Measurements from ENCODE around the gene KDF1. TPM values are rescaled to one million over a fixed set of nuclear protein-coding genes. Genes with fewer than 3 reads are reported as not detected.
A peak's percentile ranks its signal among the peaks of the same experiment; 100 is the strongest.
"Not testable (repeated sequence)": the region's sequence is repeated elsewhere in the genome, so short reads cannot be mapped to it uniquely, and the experiment has no call there.

Gene KDF1
- total RNA-seq, 2 experiments from 2014 or later, result 1.1 to 1.8 TPM

DNA sequence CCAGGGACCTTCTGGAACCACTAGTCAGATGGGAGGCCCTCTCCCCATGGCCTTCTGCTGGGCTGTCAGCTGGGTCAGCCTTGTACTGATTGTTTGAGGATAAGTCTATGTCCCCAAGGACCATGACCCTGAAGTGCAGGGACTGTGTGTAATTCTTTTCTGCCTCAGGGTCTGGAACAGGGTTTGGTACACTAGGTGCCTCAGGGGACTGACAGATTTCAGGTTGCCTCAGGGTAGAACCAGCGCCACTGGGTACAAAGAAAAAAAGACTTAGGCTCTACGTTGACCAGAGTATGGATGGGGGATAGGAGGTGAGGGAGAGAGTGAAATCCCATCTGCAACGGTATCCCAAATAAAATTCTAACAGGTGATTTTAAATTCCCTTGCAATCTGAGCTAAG, 3.0 kb downstream of the KDF1 start:
- H3K36me3 Mint-ChIP-seq, result peaks cover 2% of the 10 kb centered on the region
- peaks cover 5% of the 10 kb centered on the region for H3K4me1 Mint-ChIP-seq
- H3K27me3 Mint-ChIP-seq, result peaks cover 39% of the 10 kb centered on the region
- ATAC-seq (ENCODE audit: low read depth), result no peak
- DNase-seq, result no peak
- POLR2A ChIA-PET, result interaction anchor here (0.7 kb wide), 1 partner anchor 10 kb away, joined by 3 read pairs; no protein-coding TSS in a partner anchor
- H3K4me3 Mint-ChIP-seq, result no peak overlapping the region
- peaks cover 3% of the 10 kb centered on the region for H3K9me3 Mint-ChIP-seq
- no peak overlapping the region for H3K27ac Mint-ChIP-seq

DNA sequence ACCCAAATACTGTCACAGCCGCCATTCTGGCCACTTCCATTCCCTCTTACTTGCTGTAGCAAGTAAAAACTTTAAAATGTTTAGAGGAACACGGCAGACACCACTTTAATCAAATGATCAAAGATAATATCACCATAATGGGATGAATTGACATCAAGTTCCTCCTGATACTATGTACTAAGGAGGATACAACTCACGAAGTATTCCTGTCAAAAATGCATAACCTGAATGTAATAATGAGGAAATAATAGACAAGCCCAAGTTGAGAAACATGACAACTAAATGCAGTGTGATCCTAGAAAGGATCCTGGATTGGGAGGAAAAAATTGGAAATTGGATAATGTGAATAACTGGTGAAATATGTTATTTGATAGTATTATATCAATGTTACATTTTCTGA, 3.9 kb downstream of the KDF1 start:
- Mint-ChIP-seq H3K4me1 (peaks cover 5% of the 10 kb centered on the region), H3K27me3 (peaks cover 29% of the 10 kb centered on the region), H3K4me3 (no peak overlapping the region), H3K36me3 (peaks cover 2% of the 10 kb centered on the region), H3K9me3 (peaks cover 3% of the 10 kb centered on the region), H3K27ac (no peak overlapping the region)
- DNase-seq (no peak), ATAC-seq (ENCODE audit: low read depth) (no peak)
- POLR2A ChIA-PET, result interaction anchor here (0.5 kb wide), 1 partner anchor 86 kb away, joined by 4 read pairs; no protein-coding TSS in a partner anchor

DNA sequence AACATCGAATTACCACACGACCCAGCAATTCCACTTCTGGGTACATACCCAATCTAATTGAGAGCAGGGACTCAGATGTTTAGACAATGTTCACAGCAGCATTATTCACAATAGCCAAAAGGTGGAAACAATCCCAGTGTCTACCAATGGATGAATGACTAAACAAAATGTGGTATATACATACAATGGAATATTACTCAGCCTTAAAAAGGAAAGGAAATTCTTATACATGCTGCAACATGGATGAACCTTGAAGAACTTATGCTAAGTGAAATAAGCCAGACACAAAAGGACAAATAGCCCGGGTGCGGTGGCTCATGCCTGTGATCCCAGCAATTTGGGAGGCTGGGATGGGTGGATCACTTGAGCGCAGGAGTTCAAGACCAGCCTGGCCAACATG, 6.9 kb downstream of the KDF1 start:
- H3K9me3 Mint-ChIP-seq, result peaks cover 3% of the 10 kb centered on the region
- peaks cover 11% of the 10 kb centered on the region for H3K27me3 Mint-ChIP-seq
- H3K36me3 Mint-ChIP-seq, result no peaks in the 10 kb centered on the region
- no peak overlapping the region for H3K4me3 Mint-ChIP-seq
- POLR2A ChIA-PET, result no interaction called here
- H3K4me1 Mint-ChIP-seq, result peaks cover 3% of the 10 kb centered on the region
- DNase-seq (no peak), ATAC-seq (ENCODE audit: low read depth) (no peak)
- H3K27ac Mint-ChIP-seq, result no peak overlapping the region

DNA sequence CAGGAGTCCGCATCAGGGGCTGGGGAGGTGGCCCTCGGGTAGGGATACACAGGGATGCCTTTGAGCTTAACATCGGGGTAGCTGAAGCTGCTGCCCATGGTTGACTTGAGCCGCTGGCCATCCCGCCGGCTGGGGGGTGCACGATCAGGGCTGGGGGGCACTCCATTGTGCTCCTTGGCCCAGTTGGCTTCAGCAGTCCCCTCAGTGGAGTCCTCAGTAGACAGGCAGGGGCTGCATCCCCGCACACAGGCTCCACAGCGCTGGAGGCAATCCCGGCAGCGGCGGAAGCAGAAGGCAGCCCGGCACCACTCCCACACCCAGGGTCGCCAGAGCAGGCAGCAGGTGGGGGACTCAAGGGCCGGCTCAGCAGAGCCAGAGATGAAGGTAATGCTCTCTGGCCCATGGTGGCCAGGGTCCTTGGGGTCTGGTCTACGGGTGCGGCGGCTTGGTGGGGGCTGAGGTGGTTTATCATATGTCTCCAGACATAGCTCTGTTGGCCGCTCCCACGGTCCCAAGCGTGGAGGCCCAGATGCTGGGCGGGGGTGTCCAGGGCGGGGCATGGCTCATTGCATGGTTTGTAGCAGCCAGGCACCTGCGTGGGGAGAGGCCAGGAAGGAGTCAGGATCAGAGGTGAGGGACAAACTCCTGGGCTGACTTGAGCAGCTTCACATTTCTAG, 8.3 kb downstream of the KDF1 start:
- Mint-ChIP-seq H3K27me3 (peaks cover 3% of the 10 kb centered on the region), H3K27ac (no peak overlapping the region), H3K36me3 (peaks cover under 1% of the 10 kb centered on the region), H3K9me3 (peaks cover 3% of the 10 kb centered on the region), H3K4me1 (peaks cover 3% of the 10 kb centered on the region), H3K4me3 (no peak overlapping the region)
- POLR2A ChIA-PET, result no interaction called here
- ATAC-seq (ENCODE audit: low read depth), result no peak
- no peak for DNase-seq

DNA sequence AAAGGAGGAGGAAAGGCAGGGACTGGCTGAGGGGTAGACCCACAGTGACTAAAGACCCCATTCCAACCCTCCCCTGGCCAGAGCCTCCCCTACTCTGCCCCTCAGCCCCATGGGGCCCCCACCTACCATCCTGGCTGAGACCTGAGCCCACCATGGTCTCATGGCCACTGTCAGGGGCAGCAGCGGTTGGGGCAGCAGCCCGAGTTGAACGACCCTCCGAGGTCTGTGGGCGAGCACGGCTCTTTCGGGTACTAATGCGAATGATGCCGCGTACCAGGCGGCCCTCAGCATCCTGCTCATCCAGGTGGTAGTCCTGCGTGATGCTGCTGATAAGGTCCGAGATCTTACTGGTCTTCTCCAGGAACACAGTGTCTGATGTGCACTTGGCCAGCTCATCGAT, 9.1 kb downstream of the KDF1 start:
- Mint-ChIP-seq H3K27ac (no peak overlapping the region), H3K4me3 (no peak overlapping the region), H3K4me1 (peaks cover 3% of the 10 kb centered on the region), H3K9me3 (peaks cover 1% of the 10 kb centered on the region), H3K27me3 (peaks cover 3% of the 10 kb centered on the region), H3K36me3 (peaks cover 2% of the 10 kb centered on the region)
- DNase-seq (no peak), ATAC-seq (ENCODE audit: low read depth) (no peak)
- POLR2A ChIA-PET, result no interaction called here

DNA sequence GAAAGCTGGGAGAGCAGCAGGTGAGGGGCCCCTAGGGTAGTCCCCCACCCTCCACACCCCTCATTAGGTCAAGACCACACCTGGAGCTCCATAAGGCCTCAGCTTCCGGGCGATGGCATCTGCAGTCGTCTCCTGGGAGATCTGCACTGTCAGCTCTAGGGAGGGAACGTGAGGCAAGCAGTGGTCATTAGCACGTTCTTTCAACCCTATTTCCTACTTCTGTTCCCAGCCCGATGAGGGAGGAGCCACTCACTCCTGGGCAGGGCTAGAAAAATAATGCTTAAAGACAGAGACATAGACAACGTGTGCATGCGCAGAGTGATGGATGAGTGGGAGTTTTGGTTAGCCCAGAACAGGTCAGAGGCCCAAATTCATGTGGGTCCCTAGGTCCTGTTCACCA, 9.7 kb downstream of the KDF1 start:
- ATAC-seq (ENCODE audit: low read depth) (no peak), DNase-seq (no peak)
- H3K36me3 Mint-ChIP-seq, result peaks cover 4% of the 10 kb centered on the region
- no peak overlapping the region for H3K4me3 Mint-ChIP-seq
- H3K27me3 Mint-ChIP-seq, result peaks cover 2% of the 10 kb centered on the region
- H3K9me3 Mint-ChIP-seq, result no peaks in the 10 kb centered on the region
- peaks cover 3% of the 10 kb centered on the region for H3K4me1 Mint-ChIP-seq
- no peak overlapping the region for H3K27ac Mint-ChIP-seq
- POLR2A ChIA-PET, result no interaction called here

DNA sequence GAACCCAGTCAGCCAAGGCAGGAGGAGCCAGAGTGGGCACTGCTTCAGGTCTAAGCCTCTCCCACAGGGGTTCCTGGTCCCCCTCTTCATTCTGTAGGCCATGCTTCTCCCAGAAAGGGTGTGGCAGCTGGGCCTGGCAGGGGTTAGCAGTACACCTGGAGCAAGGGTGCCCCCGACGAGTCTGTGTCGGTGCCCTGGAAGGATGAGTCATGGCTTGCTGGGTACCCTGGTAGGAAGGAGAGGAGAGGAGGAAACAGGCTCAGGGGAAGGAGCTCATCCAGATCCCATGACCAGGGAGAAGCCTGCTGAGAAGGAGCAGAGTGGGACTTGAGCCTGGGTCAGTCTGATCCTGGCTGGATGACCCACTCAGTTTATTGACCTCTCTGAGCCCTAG, 10.3 kb downstream of the KDF1 start:
- POLR2A ChIA-PET, result interaction anchor here (1.1 kb wide), 1 partner anchor 50 kb away, joined by 3 read pairs; the partner anchor contains the start of gene GPATCH3
- Mint-ChIP-seq H3K9me3 (no peaks in the 10 kb centered on the region), H3K36me3 (peaks cover 11% of the 10 kb centered on the region), H3K27ac (no peak overlapping the region), H3K27me3 (no peaks in the 10 kb centered on the region), H3K4me3 (no peak overlapping the region), H3K4me1 (peaks cover 2% of the 10 kb centered on the region)
- DNase-seq (no peak), ATAC-seq (ENCODE audit: low read depth) (no peak)

DNA sequence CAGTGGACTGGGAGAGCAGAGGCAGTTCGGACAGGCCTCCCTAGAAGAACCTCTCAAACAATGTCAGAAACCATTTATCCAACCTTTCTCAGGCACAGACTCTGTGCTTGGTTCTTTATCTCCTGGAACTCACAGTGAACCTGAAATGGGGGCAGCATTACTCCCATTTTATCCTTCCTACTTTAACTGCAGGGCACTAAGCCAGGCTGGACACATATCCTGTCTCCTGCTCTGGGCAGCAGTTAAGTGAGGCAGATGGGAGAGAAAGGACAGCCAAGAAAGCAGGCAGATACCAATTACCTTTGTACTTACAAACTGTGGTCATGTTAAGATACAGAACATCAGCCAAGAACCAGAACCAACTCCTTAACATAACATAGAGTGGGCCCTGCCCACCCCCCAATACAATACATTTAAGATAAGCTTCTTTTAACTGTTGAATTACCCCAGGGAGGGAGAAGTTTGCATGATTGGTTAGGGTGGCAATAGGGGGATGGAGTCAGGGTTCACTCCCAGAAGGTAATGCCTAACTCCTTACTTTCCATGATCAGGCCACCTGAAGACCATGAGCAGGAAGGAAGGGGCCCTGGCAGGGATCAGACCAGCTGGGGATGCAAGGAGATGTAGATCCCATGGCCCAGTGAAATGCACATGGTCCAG, 10.9 kb downstream of the KDF1 start:
- Mint-ChIP-seq H3K27me3 (no peaks in the 10 kb centered on the region), H3K4me3 (no peak overlapping the region), H3K4me1 (peaks cover 2% of the 10 kb centered on the region), H3K9me3 (no peaks in the 10 kb centered on the region), H3K36me3 (peaks cover 12% of the 10 kb centered on the region), H3K27ac (peak overlapping the region; percentile 16)
- POLR2A ChIA-PET, result interaction anchor here (1.1 kb wide), 1 partner anchor 49 kb away, joined by 3 read pairs; the partner anchor contains the start of gene GPATCH3
- ATAC-seq (ENCODE audit: low read depth) (no peak), DNase-seq (no peak)

DNA sequence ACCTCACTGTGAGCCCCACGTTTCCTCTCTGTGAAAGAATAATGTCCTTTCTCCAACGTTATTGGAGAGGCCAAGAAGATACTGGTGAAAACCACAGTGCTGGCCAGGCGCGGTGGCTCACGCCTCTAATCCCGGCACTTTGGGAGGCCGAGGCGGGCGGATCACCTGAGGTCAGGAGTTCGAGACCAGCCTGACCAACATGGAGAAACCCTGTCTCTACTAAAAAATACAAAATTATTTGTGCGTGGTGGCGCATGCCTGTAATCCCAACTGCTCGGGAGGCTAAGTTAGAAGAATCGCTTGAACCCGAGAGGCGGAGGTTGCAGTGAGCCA, 11.6 kb downstream of the KDF1 start:
- not testable (repeated sequence) for H3K4me1 Mint-ChIP-seq; H3K27me3 Mint-ChIP-seq; ATAC-seq (ENCODE audit: low read depth); DNase-seq; H3K27ac Mint-ChIP-seq; H3K4me3 Mint-ChIP-seq; H3K9me3 Mint-ChIP-seq
- POLR2A ChIA-PET, result interaction anchor here (0.6 kb wide), 1 partner anchor 222 kb away, joined by 4 read pairs; no protein-coding TSS in a partner anchor
- peaks cover 12% of the 10 kb centered on the region for H3K36me3 Mint-ChIP-seq

DNA sequence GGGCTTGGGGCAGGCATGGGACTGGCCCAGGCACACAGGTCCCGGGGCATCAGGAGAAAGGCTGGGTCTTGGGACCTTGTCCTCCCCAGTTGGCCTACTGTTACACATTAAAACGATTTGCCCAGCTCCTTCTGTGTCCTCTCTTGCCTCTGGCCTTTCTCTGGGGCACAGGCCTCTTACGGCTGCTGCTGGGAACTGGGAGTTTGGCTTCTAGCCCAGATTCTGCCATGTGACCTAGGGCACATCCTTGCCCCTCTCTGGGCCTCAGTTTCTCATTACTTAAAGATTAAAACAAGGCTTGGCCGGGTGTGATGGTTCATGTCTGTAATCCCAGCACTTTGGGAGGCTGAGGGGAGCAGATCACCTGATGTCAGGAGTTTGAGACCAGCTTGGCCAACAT, 14.0 kb downstream of the KDF1 start:
- Mint-ChIP-seq H3K27ac (no peak overlapping the region), H3K4me1 (peaks cover 2% of the 10 kb centered on the region), H3K4me3 (no peak overlapping the region), H3K9me3 (no peaks in the 10 kb centered on the region), H3K36me3 (peaks cover 24% of the 10 kb centered on the region), H3K27me3 (no peaks in the 10 kb centered on the region)
- no peak for ATAC-seq (ENCODE audit: low read depth)
- POLR2A ChIA-PET, result interaction anchor here (0.5 kb wide), 1 partner anchor 562 kb away, joined by 3 read pairs; no protein-coding TSS in a partner anchor
- no peak for DNase-seq

DNA sequence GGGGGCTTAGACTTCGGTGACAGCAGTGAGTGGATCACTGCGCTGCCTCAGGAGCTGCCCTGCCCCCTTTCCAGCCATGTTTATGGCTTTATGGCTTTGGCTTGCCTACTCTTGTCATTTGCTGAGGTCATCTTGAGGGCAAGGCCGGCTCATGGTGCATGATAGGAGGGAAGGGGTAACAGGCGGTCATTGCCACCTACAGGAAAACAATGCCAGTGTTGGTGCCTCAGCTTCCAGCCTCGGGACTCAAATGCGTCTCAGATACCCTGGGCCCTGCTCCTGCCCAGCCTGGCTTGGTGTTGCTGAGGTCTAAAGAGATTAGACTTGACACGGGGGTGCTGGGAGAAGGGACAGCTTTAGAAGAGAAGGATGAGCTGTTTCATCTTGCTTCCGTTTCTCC, 14.5 kb downstream of the KDF1 start:
- ATAC-seq (ENCODE audit: low read depth), result no peak
- no peak overlapping the region for H3K4me3 Mint-ChIP-seq
- H3K27ac Mint-ChIP-seq, result no peak overlapping the region
- H3K9me3 Mint-ChIP-seq, result no peaks in the 10 kb centered on the region
- POLR2A ChIA-PET, result interaction anchor here (0.5 kb wide), 1 partner anchor 562 kb away, joined by 3 read pairs; no protein-coding TSS in a partner anchor
- H3K27me3 Mint-ChIP-seq, result no peaks in the 10 kb centered on the region
- DNase-seq, result no peak
- peaks cover 25% of the 10 kb centered on the region for H3K36me3 Mint-ChIP-seq
- H3K4me1 Mint-ChIP-seq, result peaks cover 2% of the 10 kb centered on the region

DNA sequence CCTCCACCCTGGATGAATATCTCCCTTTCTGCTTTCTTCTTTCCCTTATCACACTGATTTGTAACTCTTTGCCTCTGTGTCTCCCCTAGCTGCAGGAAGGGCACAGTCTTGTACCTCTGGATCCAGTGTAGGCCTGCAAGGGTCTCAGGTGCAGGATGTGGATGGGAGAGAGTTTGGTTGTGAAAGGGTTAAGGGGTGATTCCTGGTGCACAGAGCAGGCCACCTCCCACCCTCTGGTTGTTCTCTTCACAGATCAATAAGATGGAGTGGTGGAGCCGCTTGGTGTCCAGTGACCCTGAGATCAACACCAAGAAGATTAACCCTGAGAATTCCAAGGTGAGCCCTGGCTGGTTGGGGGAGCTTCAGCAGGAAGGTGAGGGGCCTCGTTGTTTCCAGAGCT, 15.1 kb downstream of the KDF1 start:
- POLR2A ChIA-PET, result no interaction called here
- Mint-ChIP-seq H3K4me3 (no peak overlapping the region), H3K36me3 (peaks cover 25% of the 10 kb centered on the region)

DNA sequence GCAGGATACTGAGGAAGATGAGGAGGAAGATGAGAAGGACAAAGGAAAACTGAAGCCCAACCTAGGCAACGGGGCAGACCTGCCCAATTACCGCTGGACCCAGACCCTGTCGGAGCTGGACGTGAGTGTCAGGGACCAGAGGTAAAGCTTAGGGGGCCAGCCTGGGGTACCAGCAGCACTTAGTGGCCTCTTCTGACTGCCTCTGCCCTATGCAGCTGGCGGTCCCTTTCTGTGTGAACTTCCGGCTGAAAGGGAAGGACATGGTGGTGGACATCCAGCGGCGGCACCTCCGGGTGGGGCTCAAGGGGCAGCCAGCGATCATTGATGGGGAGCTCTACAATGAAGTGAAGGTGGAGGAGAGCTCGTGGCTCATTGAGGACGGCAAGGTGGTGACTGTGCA, 17.6 kb downstream of the KDF1 start:
- H3K4me1 Mint-ChIP-seq, result peaks cover 2% of the 10 kb centered on the region
- H3K4me3 Mint-ChIP-seq, result no peak overlapping the region
- H3K9me3 Mint-ChIP-seq, result no peaks in the 10 kb centered on the region
- H3K27ac Mint-ChIP-seq, result no peak overlapping the region
- no peaks in the 10 kb centered on the region for H3K27me3 Mint-ChIP-seq
- no peak for DNase-seq
- no peak for ATAC-seq (ENCODE audit: low read depth)
- POLR2A ChIA-PET, result interaction anchor here (0.9 kb wide), 1 partner anchor 21 kb away, joined by 3 read pairs; no protein-coding TSS in a partner anchor
- peaks cover 25% of the 10 kb centered on the region for H3K36me3 Mint-ChIP-seq

More for the DNA sequence above, 15.1 kb downstream of the KDF1 start:
- Mint-ChIP-seq H3K9me3 (no peaks in the 10 kb centered on the region), H3K27ac (peak overlapping the region; percentile 9), H3K4me1 (peaks cover 2% of the 10 kb centered on the region), H3K27me3 (no peaks in the 10 kb centered on the region)
- ATAC-seq (ENCODE audit: low read depth) (no peak), DNase-seq (no peak)

DNA sequence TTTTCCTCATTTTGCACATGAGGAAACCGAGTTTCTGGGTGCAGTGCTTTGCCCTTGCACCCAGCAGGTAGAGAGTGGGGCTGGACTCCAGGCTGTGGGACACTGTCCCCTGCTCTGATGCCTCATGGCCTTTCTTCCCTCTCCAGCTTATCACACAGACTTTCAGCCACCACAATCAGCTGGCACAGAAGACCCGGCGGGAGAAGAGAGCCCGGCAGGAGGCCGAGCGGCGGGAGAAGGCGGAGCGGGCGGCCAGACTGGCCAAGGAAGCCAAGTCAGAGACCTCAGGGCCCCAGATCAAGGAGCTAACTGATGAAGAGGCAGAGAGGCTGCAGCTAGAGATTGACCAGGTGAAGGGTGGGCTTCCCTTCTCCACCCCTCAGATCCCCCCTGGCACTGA, 19.0 kb downstream of the KDF1 start:
- no peak for ATAC-seq (ENCODE audit: low read depth)
- Mint-ChIP-seq H3K27ac (no peak overlapping the region), H3K4me3 (no peak overlapping the region), H3K27me3 (no peaks in the 10 kb centered on the region), H3K4me1 (peaks cover 2% of the 10 kb centered on the region), H3K36me3 (peaks cover 23% of the 10 kb centered on the region), H3K9me3 (no peaks in the 10 kb centered on the region)
- POLR2A ChIA-PET, result no interaction called here
- DNase-seq, result no peak

All from activated naive CD8-positive, alpha-beta T cell treated with anti-CD3 and anti-CD28 coated beads, Interleukin-2, amount 10 ng/mL, durations not matched to agents 7 days and 5 days (primary cell).